Measurements from ENCODE around the gene DHTKD1. TPM values are rescaled to one million over a fixed set of nuclear protein-coding genes. Genes with fewer than 3 reads are reported as not detected.
"Not testable (repeated sequence)": the region's sequence is repeated elsewhere in the genome, so short reads cannot be mapped to it uniquely, and the experiment has no call there.

DHTKD1 gene
- polyA plus RNA-seq, 1 experiment = 21.5 TPM

DNA sequence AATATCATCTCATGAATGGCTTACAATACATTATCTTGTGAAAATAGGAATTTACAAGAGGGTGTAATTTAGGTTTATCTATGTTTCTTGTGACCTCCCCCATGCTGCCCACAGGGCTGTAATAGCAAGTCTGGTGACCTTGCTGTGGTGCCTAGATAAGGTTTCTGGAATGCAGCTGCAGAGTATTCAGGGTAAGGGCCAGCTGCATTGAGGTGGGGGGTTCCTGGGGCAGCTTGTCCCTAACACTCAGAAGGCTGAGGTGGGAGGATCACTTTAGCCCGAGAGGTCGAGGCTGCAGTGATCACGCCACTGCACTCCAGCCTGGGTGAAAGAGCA lies 5.3 kb upstream of the DHTKD1 start:
- Histone ChIP-seq H3K9me3 (ENCODE audit: control insufficient read depth, insufficient read depth, low read length) (no peaks in the 10 kb centered on the region; the same call in 1 of the 2 replicates), H3K27ac (ENCODE audit: low read depth, low read length) (no peak overlapping the region), H3K4me3 (ENCODE audit: low read depth, low read length) (no peak overlapping the region), H3K27me3 (ENCODE audit: control insufficient read depth, insufficient read depth, low read length) (no peaks in the 10 kb centered on the region)
- no peak for DNase-seq (ENCODE audit: low read depth, low spot score)
- TF ChIP-seq, protein P1, sequence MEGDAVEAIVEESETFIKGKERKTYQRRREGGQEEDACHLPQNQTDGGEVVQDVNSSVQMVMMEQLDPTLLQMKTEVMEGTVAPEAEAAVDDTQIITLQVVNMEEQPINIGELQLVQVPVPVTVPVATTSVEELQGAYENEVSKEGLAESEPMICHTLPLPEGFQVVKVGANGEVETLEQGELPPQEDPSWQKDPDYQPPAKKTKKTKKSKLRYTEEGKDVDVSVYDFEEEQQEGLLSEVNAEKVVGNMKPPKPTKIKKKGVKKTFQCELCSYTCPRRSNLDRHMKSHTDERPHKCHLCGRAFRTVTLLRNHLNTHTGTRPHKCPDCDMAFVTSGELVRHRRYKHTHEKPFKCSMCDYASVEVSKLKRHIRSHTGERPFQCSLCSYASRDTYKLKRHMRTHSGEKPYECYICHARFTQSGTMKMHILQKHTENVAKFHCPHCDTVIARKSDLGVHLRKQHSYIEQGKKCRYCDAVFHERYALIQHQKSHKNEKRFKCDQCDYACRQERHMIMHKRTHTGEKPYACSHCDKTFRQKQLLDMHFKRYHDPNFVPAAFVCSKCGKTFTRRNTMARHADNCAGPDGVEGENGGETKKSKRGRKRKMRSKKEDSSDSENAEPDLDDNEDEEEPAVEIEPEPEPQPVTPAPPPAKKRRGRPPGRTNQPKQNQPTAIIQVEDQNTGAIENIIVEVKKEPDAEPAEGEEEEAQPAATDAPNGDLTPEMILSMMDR (IDR thresholded peaks at IDR 0.05; ENCODE audit: low read depth, low read length) = no peak
- POLR2A ChIA-PET = interaction anchor here (0.7 kb wide), 1 partner anchor 8 kb away, joined by 9 read pairs; no protein-coding TSS in a partner anchor
- CTCF ChIA-PET = interaction anchor here (0.6 kb wide), 1 partner anchor 24 kb away, joined by 4 read pairs; no protein-coding TSS in a partner anchor

DNA sequence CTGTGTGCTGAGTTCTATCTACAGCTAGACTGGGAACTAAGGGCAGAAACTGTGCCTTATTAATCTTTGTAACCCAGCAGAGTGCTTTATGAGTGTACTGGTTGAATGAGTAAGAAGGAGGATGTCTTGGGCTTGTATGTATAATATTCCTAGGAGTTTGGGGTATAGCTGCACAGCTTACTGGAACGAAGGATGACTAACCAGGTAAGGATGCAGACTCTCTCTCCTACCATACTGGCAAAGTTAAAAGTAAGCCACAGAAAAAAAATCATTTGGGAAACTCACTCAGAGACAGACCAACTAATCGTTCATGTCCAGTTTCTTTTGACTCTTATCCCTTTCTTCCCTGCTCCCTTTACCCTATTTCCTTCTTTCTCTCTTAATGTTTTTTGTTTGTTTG lies 1.4 kb upstream of the DHTKD1 start:
- Histone ChIP-seq H3K27ac (ENCODE audit: low read depth, low read length) (peak overlapping the region; percentile 57), H3K9me3 (ENCODE audit: control insufficient read depth, insufficient read depth, low read length) (no peaks in the 10 kb centered on the region; the same call in 1 of the 2 replicates), H3K4me3 (ENCODE audit: low read depth, low read length) (no peak overlapping the region), H3K27me3 (ENCODE audit: control insufficient read depth, insufficient read depth, low read length) (no peaks in the 10 kb centered on the region)
- TF ChIP-seq, protein P1 (IDR thresholded peaks at IDR 0.05; ENCODE audit: low read depth, low read length) = no peak
- peak; percentile 47 for DNase-seq (ENCODE audit: low read depth, low spot score)
- ChIA-PET CTCF (no interaction called here), POLR2A (interaction anchor here (0.7 kb wide), 1 partner anchor 77 kb away, joined by 5 read pairs; no protein-coding TSS in a partner anchor)

DNA sequence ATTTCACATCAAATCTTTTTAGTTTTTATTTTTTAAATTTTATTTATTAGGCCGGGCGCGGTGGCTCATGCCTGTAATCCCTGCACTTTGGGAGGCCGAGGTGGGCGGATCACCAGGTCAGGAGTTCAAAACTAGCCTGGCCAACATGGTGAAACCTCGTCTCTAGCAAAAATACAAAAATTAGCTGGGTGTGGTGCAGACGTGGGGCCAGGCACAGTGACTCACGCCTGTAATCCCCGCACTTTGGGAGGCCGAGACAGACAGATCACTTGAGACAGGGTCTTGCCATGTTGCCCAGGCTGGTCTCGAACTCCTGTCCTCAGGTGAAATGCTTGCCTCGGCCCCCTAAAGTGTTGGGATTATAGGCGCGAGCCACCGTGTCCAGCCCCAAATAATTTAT lies 2.7 kb downstream of the DHTKD1 start:
- H3K27me3 ChIP-seq (ENCODE audit: control insufficient read depth, insufficient read depth, low read length); H3K27ac ChIP-seq (ENCODE audit: low read depth, low read length); DNase-seq (ENCODE audit: low read depth, low spot score); H3K9me3 ChIP-seq (ENCODE audit: control insufficient read depth, insufficient read depth, low read length); POLR2A ChIA-PET; H3K4me3 ChIP-seq (ENCODE audit: low read depth, low read length); CTCF ChIA-PET: not testable (repeated sequence)

DNA sequence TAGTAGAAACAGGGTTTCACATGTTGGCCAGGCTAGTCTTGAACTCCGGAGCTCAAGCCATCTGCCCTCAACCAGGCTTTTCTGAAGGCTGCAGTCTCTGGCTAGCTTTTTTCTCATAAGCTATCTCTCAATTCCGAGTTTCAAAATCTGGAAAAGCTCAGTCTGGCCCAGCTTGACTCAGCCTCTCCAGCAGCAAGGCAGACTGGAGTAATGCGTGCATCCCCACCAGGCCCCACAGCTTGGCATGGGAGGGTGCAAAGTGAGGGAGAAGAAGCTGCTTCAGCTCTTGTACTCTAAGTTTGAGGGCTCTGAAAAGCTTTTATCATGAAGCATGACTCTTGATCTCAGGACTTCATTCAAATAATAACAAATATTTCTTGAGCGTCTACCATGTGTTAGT lies 4.8 kb downstream of the DHTKD1 start:
- Histone ChIP-seq H3K9me3 (ENCODE audit: control insufficient read depth, insufficient read depth, low read length) (no peaks in the 10 kb centered on the region; the same call in 1 of the 2 replicates), H3K4me3 (ENCODE audit: low read depth, low read length) (no peak overlapping the region), H3K27ac (ENCODE audit: low read depth, low read length) (no peak overlapping the region), H3K27me3 (ENCODE audit: control insufficient read depth, insufficient read depth, low read length) (no peaks in the 10 kb centered on the region)
- DNase-seq (ENCODE audit: low read depth, low spot score) = no peak
- TF ChIP-seq, protein P1 (IDR thresholded peaks at IDR 0.05; ENCODE audit: low read depth, low read length) = no peak
- ChIA-PET POLR2A (no interaction called here), CTCF (no interaction called here)

DNA sequence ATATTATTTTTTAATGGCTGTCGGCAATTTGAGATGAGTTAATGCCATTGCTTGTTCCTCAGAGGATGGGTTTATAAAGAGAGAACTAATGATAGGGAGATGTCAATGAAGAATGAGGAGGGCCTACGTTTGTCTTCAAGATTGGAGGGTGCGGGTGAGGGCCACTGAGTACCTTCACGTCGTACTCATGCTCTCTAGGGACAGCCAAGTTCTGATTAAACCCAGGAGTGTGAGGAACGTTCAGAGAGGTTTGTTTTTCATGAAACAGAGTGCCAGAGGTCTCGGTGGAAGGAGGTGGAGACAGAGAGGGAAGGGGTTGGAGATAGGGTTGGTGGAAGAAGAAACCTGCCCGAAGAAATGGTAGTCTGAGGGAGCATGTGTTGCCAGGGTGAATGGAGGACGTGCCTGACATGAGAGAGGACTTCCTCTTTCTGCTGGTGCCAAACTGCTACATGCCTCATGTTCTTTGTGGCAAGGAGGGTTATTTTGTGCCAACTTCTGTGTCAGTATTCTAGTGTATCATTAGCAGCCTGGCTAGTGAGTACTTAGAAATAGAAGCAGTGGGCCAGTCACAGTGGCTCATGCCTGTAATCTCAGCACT lies 8.9 kb downstream of the DHTKD1 start:
- DNase-seq (ENCODE audit: low read depth, low spot score) = no peak
- no peak overlapping the region for H3K27ac ChIP-seq (ENCODE audit: low read depth, low read length)
- TF ChIP-seq, protein P1 (IDR thresholded peaks at IDR 0.05; ENCODE audit: low read depth, low read length) = no peak
- H3K4me3 ChIP-seq (ENCODE audit: low read depth, low read length) = no peak overlapping the region
- CTCF ChIA-PET = no interaction called here
- no peaks in the 10 kb centered on the region for H3K27me3 ChIP-seq (ENCODE audit: control insufficient read depth, insufficient read depth, low read length)
- POLR2A ChIA-PET = no interaction called here
- no peaks in the 10 kb centered on the region; the same call in 1 of the 2 replicates for H3K9me3 ChIP-seq (ENCODE audit: control insufficient read depth, insufficient read depth, low read length)
